NB4 (cell line): Measurements from ENCODE around the gene SMOC2.

ENCODE experiments used
- DNase-seq: peaks from one replicate; pipeline ENCODE4 v3.0.0; 2010; ENCODE audit warnings: low read depth
- H3K4me3 ChIP-seq: one replicate; pipeline ENCODE4 v1.5.1; 2011; ENCODE audit warnings: mild to moderate bottlenecking, low read depth, low read length, moderate library complexity
- MAX ChIP-seq: IDR thresholded peaks from 2 replicates; pipeline ENCODE4 v1.6.1; 2011; ENCODE audit warnings: low read depth, low read length
- MYC ChIP-seq: IDR thresholded peaks from 2 replicates; pipeline ENCODE4 v1.6.1; 2011; ENCODE audit warnings: low read depth, low read length
- POLR2A ChIP-seq: IDR thresholded peaks from 2 replicates; pipeline ENCODE4 v1.6.1; 2011; ENCODE audit warnings: mild to moderate bottlenecking; ENCODE audit not compliant: insufficient read length; ENCODE audit errors: extremely low read depth
- TF ChIP-seq, protein P1 (sequence below): IDR thresholded peaks from one replicate; pipeline ENCODE4 v1.5.1; 2012; ENCODE audit warnings: low read depth, low read length

The SMOC2 gene

DNA sequence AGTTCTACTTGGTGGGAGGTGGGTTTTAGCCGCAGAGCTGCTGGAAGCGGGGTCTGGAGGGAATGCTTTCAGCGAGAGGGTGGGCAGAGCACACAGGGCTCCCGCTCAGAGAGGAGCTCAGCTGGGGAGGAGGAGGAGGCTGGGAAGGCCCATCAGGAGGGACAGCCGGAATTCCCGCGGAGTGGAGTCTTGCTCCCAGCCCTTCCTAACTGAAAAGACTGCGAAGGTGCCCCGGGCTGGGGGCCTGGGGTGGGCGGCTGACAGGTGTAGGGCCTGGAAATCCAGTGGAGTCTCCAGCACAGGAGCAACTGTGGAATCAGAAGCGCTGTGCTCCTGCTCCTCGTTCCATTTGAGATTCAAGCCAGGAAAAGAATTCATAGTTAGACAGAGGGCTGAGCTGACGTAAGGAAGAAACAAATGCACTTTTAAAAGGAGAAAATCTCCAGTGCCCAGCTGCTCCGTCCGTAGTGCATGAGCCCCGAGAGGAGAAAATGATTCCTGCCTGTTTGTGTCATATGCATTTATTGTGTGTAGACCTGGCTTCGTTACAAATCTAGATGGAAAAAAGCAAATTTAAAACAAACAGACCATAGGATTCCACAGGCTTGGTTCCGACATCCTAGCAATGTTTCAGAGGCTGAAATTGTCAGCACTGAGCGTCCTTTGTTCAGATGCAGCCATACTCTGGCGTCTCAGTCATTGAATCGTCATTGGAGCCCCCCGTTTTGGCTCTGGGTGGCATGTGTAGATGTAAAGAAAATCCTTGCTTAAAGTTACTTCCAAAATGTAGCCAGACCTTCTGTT is 197.7 kb downstream of the SMOC2 start:
- DNase-seq = no peak
- H3K4me3 ChIP-seq = no peak overlapping the region
- TF ChIP-seq MYC = no peak
- no peak for TF ChIP-seq MAX
- TF ChIP-seq, protein P1, sequence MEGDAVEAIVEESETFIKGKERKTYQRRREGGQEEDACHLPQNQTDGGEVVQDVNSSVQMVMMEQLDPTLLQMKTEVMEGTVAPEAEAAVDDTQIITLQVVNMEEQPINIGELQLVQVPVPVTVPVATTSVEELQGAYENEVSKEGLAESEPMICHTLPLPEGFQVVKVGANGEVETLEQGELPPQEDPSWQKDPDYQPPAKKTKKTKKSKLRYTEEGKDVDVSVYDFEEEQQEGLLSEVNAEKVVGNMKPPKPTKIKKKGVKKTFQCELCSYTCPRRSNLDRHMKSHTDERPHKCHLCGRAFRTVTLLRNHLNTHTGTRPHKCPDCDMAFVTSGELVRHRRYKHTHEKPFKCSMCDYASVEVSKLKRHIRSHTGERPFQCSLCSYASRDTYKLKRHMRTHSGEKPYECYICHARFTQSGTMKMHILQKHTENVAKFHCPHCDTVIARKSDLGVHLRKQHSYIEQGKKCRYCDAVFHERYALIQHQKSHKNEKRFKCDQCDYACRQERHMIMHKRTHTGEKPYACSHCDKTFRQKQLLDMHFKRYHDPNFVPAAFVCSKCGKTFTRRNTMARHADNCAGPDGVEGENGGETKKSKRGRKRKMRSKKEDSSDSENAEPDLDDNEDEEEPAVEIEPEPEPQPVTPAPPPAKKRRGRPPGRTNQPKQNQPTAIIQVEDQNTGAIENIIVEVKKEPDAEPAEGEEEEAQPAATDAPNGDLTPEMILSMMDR = no peak
- no peak for TF ChIP-seq POLR2A

DNA sequence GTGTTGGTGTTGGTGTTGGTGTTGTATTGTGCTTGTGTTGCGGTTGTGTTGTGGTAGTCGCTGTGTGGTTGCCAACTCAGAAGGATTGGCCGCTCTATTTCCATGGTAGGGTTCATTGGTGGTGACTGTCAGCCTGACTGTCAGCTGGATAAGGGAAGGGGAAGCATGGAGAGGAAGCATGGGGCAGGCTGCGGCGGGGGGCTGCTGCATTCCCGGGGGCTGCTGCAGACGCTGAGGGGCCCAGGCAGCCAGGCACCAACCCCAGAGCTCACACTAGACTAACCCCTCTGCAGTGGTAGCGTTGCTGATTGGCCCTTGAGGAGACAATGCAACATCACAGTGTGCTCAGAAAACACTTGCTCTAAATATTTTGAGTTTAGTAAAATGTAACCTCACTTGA is 199.2 kb downstream of the SMOC2 start:
- DNase-seq = no peak
- TF ChIP-seq MYC (no peak), POLR2A (no peak), MAX (no peak)
- TF ChIP-seq, protein P1 = no peak
- no peak overlapping the region for H3K4me3 ChIP-seq

- DNase-seq = no peak
- TF ChIP-seq POLR2A = no peak
- TF ChIP-seq MYC = no peak
- no peak for TF ChIP-seq MAX
- TF ChIP-seq, protein P1 = no peak
- no peak overlapping the region for H3K4me3 ChIP-seq
Observed at GRCh38 chr6:168640768-168641167, 199.8 kb downstream of the SMOC2 start.

- no peak overlapping the region for H3K4me3 ChIP-seq
- TF ChIP-seq, protein P1 = no peak
- no peak for DNase-seq
Observed at GRCh38 chr6:168641446-168641845, 200.5 kb downstream of the SMOC2 start.

DNA sequence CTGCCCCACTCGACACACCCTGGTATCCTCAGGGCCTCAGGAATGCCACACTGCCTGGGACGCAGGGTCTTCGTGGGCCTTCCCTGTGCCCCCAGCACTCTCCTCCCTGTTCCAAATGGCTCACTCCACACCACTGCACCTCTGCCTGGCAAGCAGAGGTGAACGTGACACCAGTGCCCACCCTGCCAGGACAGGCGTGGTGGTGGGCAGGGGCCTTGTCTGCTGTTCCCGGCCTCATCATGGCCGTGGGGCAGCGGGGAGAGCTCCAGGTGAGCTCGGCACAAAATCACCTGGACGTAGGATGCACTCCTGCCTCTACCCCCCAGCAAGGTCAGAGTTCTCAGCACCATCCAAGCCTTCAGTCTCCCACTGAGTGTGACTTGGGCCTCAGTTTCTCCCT is 202.4 kb downstream of the SMOC2 start:
- TF ChIP-seq MYC = no peak
- TF ChIP-seq MAX = no peak
- TF ChIP-seq, protein P1 = no peak
- no peak for TF ChIP-seq POLR2A
- H3K4me3 ChIP-seq = no peak overlapping the region
- DNase-seq = no peak
